A673 (cell line): Measurements from ENCODE around the gene ZNF330. TPM values are rescaled to one million over a fixed set of nuclear protein-coding genes. Genes with fewer than 3 reads are reported as not detected.

Experiments
- BruUV-seq: library from RNA; stranded (reverse); fragments of 400-500 nt; replicated peaks from 2 replicates; lab custom pipeline; 2021; lab: Mats Ljungman, UMichigan
- CTCF ChIA-PET: fragments of 300-600 bp; sonication (Branson Sonifier 250); formaldehyde crosslinking; loops from one replicate; lab custom pipeline; 2022; ENCODE audit warnings: antibody characterized with exemption; lab: Charles Lee
- POLR2A ChIA-PET: fragments of 300-600 bp; sonication (Branson Sonifier 250); formaldehyde crosslinking; loops from one replicate; lab custom pipeline; 2022; ENCODE audit warnings: antibody characterized with exemption; ENCODE audit not compliant: low non-redundant PET; lab: Charles Lee
- DNase-seq: peaks from one replicate; pipeline ENCODE4 v3.0.0-alpha.2; 2015; ENCODE audit warnings: low spot score
- H3K27ac ChIP-seq: fragments of 200-600 bp; sonication (generic); 2 replicates; pipeline ENCODE4 v1.5.1; 2016; ENCODE audit warnings: mixed run types, low read depth, mild to moderate bottlenecking, mixed read lengths, antibody characterized with exemption, low read length; ENCODE audit not compliant: poor library complexity, severe bottlenecking
- H3K27me3 ChIP-seq: fragments of 200-600 bp; sonication (generic); replicated peaks from 2 replicates; pipeline ENCODE4 v1.6.1; 2017; ENCODE audit warnings: mixed run types, low read depth, mild to moderate bottlenecking, mixed read lengths, antibody characterized with exemption, low read length; ENCODE audit not compliant: insufficient read depth, poor library complexity
- H3K36me3 ChIP-seq: fragments of 200-600 bp; sonication (generic); 2 replicates; pipeline ENCODE4 v1.6.1; 2016; ENCODE audit warnings: mixed run types, mild to moderate bottlenecking, mixed read lengths, antibody characterized with exemption, low read length; ENCODE audit not compliant: insufficient read depth, poor library complexity, severe bottlenecking
- H3K4me1 ChIP-seq: fragments of 200-600 bp; sonication (generic); 2 replicates; pipeline ENCODE4 v1.6.1; 2017; ENCODE audit warnings: mixed run types, mild to moderate bottlenecking, mixed read lengths, antibody characterized with exemption, low read length; ENCODE audit not compliant: insufficient read depth, poor library complexity, severe bottlenecking
- H3K4me3 ChIP-seq: fragments of 200-600 bp; sonication (generic); 2 replicates; pipeline ENCODE4 v1.5.1; 2016; ENCODE audit warnings: low read depth, mixed run types, mild to moderate bottlenecking, mixed read lengths, low read length; ENCODE audit not compliant: poor library complexity, severe bottlenecking
- H3K9me3 ChIP-seq: fragments of 200-600 bp; sonication (generic); 2 replicates; pipeline ENCODE4 v1.6.1; 2016; ENCODE audit warnings: mixed run types, low read depth, mild to moderate bottlenecking, mixed read lengths, antibody characterized with exemption, low read length; ENCODE audit not compliant: poor library complexity, severe bottlenecking
- CTCF ChIP-seq: fragments of 300-800, 200-600 bp; sonication (generic); conservative IDR thresholded peaks from 2 replicates; pipeline ENCODE4 v1.5.1; 2017; ENCODE audit warnings: low read depth, mild to moderate bottlenecking, antibody characterized with exemption, low read length, moderate library complexity, mixed read lengths
- EZH2 ChIP-seq: fragments of 200-600 bp; sonication (generic); IDR thresholded peaks from 2 replicates; pipeline ENCODE4 v1.6.1; 2017; ENCODE audit warnings: borderline replicate concordance, low read depth, mild to moderate bottlenecking, mixed read lengths, antibody characterized with exemption, low read length; ENCODE audit not compliant: poor library complexity, severe bottlenecking
- intact Hi-C: fragments of 100-400 bp; cut with micrococcal nuclease; formaldehyde crosslinking; loops from one replicate; pipeline ENCODE4 v1.10.0; 2022; ENCODE audit not compliant: unreplicated experiment
- total RNA-seq: library from RNA; stranded (reverse); gene quantifications from 2 replicates; pipeline ENCODE4 v1.2.3, GENCODE V29; 2021

The ZNF330 gene
- total RNA-seq, 1 experiment from 2014 or later, result 43.1 TPM

GRCh38 chr4:141240671-141241070 lies 20.0 kb downstream of the ZNF330 start:
- H3K4me1 ChIP-seq, result no peaks in the 10 kb centered on the region
- no peak for DNase-seq
- H3K9me3 ChIP-seq, result no peaks in the 10 kb centered on the region
- CTCF ChIA-PET, result no interaction called here
- no peak overlapping the region for H3K27ac ChIP-seq
- POLR2A ChIA-PET, result no interaction called here
- no peaks in the 10 kb centered on the region for H3K36me3 ChIP-seq
- TF ChIP-seq EZH2 (no peak), CTCF (no peak)
- intact Hi-C loops, result no loop called here
- no peak overlapping the region for H3K4me3 ChIP-seq
- H3K27me3 ChIP-seq, result no peaks in the 10 kb centered on the region
- no TSS peak for BruUV-seq

GRCh38 chr4:141241986-141242385 lies 21.3 kb downstream of the ZNF330 start:
- H3K9me3 ChIP-seq, result no peaks in the 10 kb centered on the region
- ChIA-PET CTCF (no interaction called here), POLR2A (no interaction called here)
- no TSS peak for BruUV-seq
- no peaks in the 10 kb centered on the region for H3K4me1 ChIP-seq
- no peak for TF ChIP-seq CTCF
- no peak for TF ChIP-seq EZH2
- intact Hi-C loops, result no loop called here
- no peak for DNase-seq
- H3K36me3 ChIP-seq, result no peaks in the 10 kb centered on the region
- H3K4me3 ChIP-seq, result no peak overlapping the region
- H3K27me3 ChIP-seq, result no peaks in the 10 kb centered on the region
- no peak overlapping the region for H3K27ac ChIP-seq

GRCh38 chr4:141244419-141244818 lies 23.7 kb downstream of the ZNF330 start:
- H3K4me3 ChIP-seq, result no peak overlapping the region
- H3K4me1 ChIP-seq, result no peaks in the 10 kb centered on the region
- TF ChIP-seq EZH2 (no peak), CTCF (no peak)
- no peaks in the 10 kb centered on the region for H3K9me3 ChIP-seq
- no peaks in the 10 kb centered on the region for H3K36me3 ChIP-seq
- H3K27ac ChIP-seq, result no peak overlapping the region
- BruUV-seq, result no TSS peak
- intact Hi-C loops, result no loop called here
- CTCF ChIA-PET, result no interaction called here
- no peaks in the 10 kb centered on the region for H3K27me3 ChIP-seq
- POLR2A ChIA-PET, result no interaction called here
- DNase-seq, result no peak
